A673 (cell line): ENCODE measurements around the gene PRKG1.

Experiments used
- CTCF ChIP-seq: fragments of 300-800, 200-600 bp; sonication (generic); conservative IDR thresholded peaks from 2 replicates; pipeline ENCODE4 v1.5.1; 2017; ENCODE audit warnings: low read depth, mild to moderate bottlenecking, antibody characterized with exemption, low read length, moderate library complexity, mixed read lengths
- EZH2 ChIP-seq: fragments of 200-600 bp; sonication (generic); IDR thresholded peaks from 2 replicates; pipeline ENCODE4 v1.6.1; 2017; ENCODE audit warnings: borderline replicate concordance, low read depth, mild to moderate bottlenecking, mixed read lengths, antibody characterized with exemption, low read length; ENCODE audit not compliant: poor library complexity, severe bottlenecking

DNA sequence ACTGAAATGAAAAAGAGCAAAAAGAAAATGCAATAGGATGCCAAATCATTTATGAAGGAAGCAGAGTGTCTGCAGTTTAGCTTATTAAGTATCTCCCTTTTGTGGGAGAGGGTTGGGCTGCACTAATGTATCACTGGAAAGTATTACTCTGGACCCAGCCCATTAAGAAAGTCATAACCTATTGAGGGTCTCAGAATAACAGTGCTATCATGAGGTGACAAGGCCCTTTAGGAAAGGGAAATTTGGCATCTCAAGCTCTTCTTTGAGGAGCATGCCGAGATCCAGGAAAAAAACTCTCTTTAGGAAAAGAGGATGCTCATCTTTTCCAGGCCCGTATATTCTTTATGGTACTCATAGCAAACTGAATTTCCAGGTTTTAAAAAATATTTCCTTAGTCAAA lies 114.6 kb downstream of the PRKG1 start:
- no peak for TF ChIP-seq CTCF
- no peak for TF ChIP-seq EZH2
